Testis (tissue), 2 donors: ENCODE results near the gene HOXD12.

Experiments used
- POLR2A ChIP-seq: fragments of 450-650 bp; IDR thresholded peaks from one replicate; pipeline ENCODE4 v1.6.1; 2017; ENCODE audit warnings: antibody characterized with exemption, mild to moderate bottlenecking, moderate library complexity
- TF ChIP-seq, protein P1 (sequence below), 3 experiments: fragments of 450-650 bp in 2 of 3; fragments of 200-600 bp in 1 of 3; sonication (generic) in 1 of 3; IDR thresholded peaks; one replicate each; pipeline ENCODE4 v1.5.1; 2016 to 2019; ENCODE audit warnings: antibody characterized with exemption in 3 of 3, mild to moderate bottlenecking in 2 of 3, moderate library complexity in 1 of 3

DNA sequence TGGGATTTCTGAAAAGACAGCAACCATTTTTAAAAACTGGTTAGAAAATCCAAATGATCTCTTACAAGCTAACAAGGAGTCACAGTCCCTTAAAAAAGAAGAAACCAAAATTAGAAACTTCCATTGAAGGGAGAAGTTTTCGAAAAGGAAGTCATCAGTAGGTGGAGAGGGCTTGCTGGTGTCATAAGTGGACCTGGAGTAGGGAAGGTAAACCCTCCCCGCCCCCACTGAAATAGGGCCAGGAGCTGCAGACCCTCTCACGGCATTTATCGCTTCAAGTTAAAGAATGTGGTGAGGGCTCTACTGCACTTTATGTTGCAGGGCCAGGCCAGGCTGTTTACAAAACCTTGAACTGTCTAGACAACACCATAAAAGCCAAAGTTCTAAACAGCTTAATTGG lies 10.4 kb downstream of the HOXD12 start:
- TF ChIP-seq, protein P1, sequence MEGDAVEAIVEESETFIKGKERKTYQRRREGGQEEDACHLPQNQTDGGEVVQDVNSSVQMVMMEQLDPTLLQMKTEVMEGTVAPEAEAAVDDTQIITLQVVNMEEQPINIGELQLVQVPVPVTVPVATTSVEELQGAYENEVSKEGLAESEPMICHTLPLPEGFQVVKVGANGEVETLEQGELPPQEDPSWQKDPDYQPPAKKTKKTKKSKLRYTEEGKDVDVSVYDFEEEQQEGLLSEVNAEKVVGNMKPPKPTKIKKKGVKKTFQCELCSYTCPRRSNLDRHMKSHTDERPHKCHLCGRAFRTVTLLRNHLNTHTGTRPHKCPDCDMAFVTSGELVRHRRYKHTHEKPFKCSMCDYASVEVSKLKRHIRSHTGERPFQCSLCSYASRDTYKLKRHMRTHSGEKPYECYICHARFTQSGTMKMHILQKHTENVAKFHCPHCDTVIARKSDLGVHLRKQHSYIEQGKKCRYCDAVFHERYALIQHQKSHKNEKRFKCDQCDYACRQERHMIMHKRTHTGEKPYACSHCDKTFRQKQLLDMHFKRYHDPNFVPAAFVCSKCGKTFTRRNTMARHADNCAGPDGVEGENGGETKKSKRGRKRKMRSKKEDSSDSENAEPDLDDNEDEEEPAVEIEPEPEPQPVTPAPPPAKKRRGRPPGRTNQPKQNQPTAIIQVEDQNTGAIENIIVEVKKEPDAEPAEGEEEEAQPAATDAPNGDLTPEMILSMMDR (IDR thresholded peaks at IDR 0.05) = no peak
- TF ChIP-seq POLR2A = no peak
